ENCODE measurements around the gene PAX6. TPM values are rescaled to one million over a fixed set of nuclear protein-coding genes. Genes with fewer than 3 reads are reported as not detected.

Gene PAX6
- total and polyA plus RNA-seq, 9 of the 15 experiments (the other 6 are each of a cell fraction or from before 2014, with no cell fraction given): 1.5 to 10.9 (median 5.3) TPM

GRCh38 chr11:31810779-31811647 lies at the start of gene PAX6 (continued):
- TF ChIP-seq ZNF318 (IDR thresholded peaks at IDR 0.05; ENCODE audit: borderline replicate concordance in 1 of 2, low read depth in 1 of 2) (no peak), FOXO4 (CRISPR knock-in tag; IDR thresholded peaks at IDR 0.05) (no peak), JUND (IDR thresholded peaks at IDR 0.05; ENCODE audit: borderline replicate concordance, low read depth, low read length) (peak; percentile 47), JUND (tag; IDR thresholded peaks at IDR 0.05; ENCODE audit: borderline replicate concordance, low read depth, low read length) (peak; percentile 47; the same call in 1 of the 3 replicates), GATA2 (CRISPR knock-in tag; IDR thresholded peaks at IDR 0.05) (no peak), NBN (IDR thresholded peaks at IDR 0.05; ENCODE audit: low read depth) (peak; percentile 47; the same call in 1 of the 2 replicates), PTRF (tag; IDR thresholded peaks at IDR 0.05) (no peak), NR0B1 (IDR thresholded peaks at IDR 0.05; ENCODE audit: partially characterized antibody) (no peak), HIVEP1 (CRISPR knock-in tag; IDR thresholded peaks at IDR 0.05) (no peak), TEAD1 (CRISPR knock-in tag; IDR thresholded peaks at IDR 0.05) (no peak; a peak in 1 of 4 replicates), ERF (CRISPR knock-in tag; IDR thresholded peaks at IDR 0.05) (no peak), KDM5B (IDR thresholded peaks at IDR 0.05; ENCODE audit: insufficient replicate concordance, low read depth, low read length) (peak; percentile 61), ZNF717 (CRISPR knock-in tag; IDR thresholded peaks at IDR 0.05) (no peak), CC2D1A (IDR thresholded peaks at IDR 0.05) (peak; percentile 46; the same call in 1 of the 2 replicates), FOXA1 (IDR thresholded peaks at IDR 0.05; ENCODE audit: borderline replicate concordance) (no peak), ZNF507 (tag; conservative IDR thresholded peaks at IDR 0.05) (no peak)

Data from K562 (cell line).